Upper lobe of left lung (tissue), 4 donors: Measurements from ENCODE around the gene SLC48A1.

Source experiments
- CTCF ChIP-seq, 6 experiments: fragments of 450-650 bp in 4 of 6; fragments of 200-600 bp in 2 of 6; sonication (generic) in 2 of 6; IDR thresholded peaks; one replicate each; pipeline ENCODE4 v1.5.1; 2016 to 2019; ENCODE audit warnings: antibody characterized with exemption in 6 of 6
- POLR2A ChIP-seq, 4 donors: fragments of 450-650 bp; IDR thresholded peaks; one replicate each; pipeline ENCODE4 v1.5.1; 2016 to 2017; ENCODE audit warnings: antibody characterized with exemption in 4 of 4, mild to moderate bottlenecking in 2 of 4
- POLR2AphosphoS5 ChIP-seq, 2 donors: sonication (generic); formaldehyde crosslinking; IDR thresholded peaks; one replicate each; pipeline ENCODE4 v1.5.1; 2017; ENCODE audit warnings: antibody characterized with exemption in 2 of 2

GRCh38 chr12:47740606-47741339 is 32.3 kb upstream of the SLC48A1 start:
- TF ChIP-seq CTCF (IDR thresholded peaks at IDR 0.05) (no peak), POLR2A (IDR thresholded peaks at IDR 0.05) (no peak), POLR2AphosphoS5 (IDR thresholded peaks at IDR 0.05) (peak in 1 of 2 donors; percentile 47)
